NCI-H1105 treated with DMSO at 0.1 percent for 48 hours (cell line): ENCODE data around the gene TM4SF5.
"Not testable (repeated sequence)": the region's sequence is repeated elsewhere in the genome, so short reads cannot be mapped to it uniquely, and the experiment has no call there.

Experiments
- DNase-seq: peaks from one replicate; lab custom pipeline; 2025; lab: John Stamatoyannopoulos, UW

TM4SF5 gene

DNA sequence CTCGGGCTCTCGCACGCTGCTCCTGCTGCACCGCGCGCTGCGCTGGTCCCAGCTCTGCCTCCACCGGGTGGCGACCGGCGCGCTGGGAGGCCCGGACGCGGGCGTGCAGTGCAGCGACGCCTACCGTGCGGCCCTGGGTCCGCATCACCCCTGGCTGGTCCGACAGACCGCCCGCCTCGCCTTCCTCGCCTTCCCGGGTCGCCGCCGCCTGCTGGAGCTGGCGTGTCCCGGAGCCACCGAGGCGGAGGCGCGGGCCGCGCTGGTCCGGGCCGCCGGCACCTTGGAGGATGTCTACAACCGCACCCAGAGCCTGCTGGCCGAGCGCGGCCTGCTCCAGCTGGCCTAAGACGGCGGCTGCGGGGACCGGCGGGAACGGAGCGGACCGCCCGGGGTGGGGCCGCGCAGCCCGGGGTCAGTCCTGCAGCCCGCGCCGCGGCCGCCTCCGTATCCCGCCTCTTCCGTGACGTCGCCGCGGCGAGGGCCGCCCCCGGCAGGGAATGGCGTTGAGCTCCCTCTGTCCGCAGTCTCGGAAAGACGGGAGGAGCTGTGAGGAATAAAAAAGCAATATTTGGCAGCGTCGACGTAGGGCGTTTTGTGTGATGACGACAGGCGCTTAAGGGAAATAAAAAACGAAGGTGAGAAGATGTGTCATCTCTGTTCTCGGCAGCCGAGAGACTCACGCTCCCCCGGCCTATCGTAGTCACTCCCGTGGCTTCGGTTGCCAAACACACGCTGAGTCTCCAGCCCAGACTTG, 18.4 kb downstream of the TM4SF5 start:
- peak; percentile 81 for DNase-seq

DNA sequence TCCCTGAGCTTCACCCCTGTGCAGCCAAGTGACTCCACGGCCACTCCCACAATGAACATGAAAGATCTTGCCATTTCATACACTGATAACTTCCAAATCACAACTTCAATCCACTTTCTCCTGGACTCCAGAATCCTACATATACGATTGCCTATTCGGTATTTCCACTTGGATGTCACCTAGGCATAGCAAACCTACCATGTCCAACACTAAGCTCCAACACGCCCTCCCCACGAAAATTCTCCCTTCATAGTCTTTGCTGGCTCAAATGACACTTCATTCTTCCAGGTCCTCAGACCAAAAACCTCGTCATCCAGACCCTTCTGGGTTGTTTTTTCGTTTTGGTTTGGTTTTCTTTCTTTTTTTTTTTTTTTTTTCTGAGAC, 19.0 kb downstream of the TM4SF5 start:
- no peak for DNase-seq

DNA sequence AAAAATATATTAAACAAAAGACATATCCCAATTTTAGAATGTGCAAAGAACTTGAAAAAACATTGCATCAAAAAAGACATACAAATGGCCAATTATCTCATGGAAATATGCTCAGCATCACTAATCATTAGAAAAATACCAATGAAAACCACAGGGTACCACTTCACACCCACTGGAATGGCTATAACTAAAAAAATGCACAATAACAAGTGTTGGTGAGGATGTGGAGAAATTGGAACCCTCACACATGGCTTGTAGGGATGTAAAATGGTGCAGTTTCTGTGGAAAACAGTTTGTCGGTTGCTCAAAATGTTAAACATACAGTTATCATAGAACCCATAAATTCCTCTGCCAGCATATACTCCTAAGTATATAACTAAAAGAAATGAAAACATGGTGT, 23.5 kb downstream of the TM4SF5 start:
- DNase-seq, result no peak

DNA sequence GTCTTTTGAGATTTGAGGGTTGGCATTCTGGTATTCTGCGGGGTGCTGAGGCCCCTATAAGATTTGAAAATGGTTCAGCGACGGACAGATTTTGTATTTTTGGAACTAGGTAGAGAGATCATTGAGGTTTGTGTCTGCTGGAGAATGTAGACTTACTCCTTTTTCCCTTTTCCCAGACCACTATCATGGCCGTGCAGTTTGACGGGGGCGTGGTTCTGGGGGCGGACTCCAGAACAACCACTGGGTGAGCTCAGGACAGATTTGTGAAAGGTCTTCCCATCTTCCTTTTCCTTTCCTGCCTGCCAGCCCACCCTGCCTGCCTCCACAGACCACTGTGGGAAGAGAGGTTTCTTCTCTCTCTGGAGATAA, 24.9 kb downstream of the TM4SF5 start:
- DNase-seq, result peak; percentile 31

DNA sequence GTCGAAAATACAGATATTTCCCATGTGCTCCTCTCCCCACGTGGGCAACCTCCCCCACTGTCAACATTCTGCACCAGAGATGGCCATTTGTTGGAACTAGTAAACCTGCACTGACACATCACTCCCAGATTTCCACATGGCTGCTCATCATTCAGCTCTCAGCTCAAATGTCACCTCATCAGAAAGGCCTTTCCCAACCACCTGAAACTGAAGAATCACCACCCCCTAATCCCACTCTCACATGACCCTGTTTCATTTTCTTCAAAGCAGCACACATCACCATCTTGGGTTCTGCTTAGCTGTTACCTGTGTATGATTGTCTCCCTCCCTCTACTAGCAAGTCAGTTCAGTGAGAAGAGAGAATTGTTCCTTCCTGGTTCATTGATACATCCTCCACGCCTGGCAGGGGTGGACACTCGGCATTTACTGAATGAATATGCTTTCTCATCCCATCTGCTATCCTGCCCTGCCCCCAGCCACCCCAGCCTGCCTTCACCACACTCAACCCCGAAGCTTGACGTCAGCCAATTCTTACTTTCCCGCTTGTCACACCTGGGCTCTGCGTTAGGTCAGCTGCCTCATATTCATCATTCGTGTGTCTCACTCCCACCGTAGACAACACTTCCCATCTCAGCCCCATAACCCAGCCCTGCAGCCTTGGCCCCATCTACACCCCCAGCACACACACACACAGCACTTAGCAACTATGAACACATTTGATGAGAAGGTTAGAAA, 28.9 kb downstream of the TM4SF5 start:
- no peak for DNase-seq

DNA sequence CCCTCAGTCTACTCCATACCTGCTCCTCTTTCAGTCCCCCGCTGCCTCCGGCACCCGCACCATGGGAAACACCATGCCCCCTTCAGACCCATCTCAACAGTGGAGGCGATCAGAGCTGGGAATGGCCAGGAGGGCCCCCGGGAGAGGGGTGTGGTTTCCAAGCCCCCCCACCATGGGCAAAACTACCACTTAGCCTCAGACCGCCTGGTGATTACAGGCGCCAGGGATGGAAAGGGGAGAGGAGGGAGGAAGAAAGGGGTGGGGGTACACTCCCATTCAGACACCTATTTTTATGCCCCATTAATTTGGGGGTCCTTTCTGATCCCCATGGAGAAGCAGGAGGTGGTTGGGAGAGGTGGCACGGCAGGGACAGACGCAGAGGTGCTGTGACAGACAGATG, 30.5 kb downstream of the TM4SF5 start, which contains the start of gene C17orf114:
C17orf114 (minus strand) TSS at position 101 of the 400 bp plus-strand sequence.
- no peak for DNase-seq

DNA sequence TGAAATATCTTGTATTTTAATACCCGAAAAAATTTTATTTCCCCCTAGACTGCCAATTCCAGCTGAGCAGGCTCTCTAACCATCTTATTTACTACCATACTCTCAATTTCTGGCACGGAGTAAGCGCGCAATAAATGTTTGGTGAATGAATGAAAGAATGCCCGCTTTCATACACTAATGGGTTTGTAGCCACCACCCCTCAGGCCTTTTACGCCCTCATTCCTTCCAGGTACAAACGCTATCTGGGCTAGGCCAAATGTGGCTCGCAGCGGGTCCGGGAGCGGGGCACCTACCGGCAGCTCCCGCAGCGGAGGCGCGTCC, 34.7 kb downstream of the TM4SF5 start:
- DNase-seq, result peak; percentile 43

DNA sequence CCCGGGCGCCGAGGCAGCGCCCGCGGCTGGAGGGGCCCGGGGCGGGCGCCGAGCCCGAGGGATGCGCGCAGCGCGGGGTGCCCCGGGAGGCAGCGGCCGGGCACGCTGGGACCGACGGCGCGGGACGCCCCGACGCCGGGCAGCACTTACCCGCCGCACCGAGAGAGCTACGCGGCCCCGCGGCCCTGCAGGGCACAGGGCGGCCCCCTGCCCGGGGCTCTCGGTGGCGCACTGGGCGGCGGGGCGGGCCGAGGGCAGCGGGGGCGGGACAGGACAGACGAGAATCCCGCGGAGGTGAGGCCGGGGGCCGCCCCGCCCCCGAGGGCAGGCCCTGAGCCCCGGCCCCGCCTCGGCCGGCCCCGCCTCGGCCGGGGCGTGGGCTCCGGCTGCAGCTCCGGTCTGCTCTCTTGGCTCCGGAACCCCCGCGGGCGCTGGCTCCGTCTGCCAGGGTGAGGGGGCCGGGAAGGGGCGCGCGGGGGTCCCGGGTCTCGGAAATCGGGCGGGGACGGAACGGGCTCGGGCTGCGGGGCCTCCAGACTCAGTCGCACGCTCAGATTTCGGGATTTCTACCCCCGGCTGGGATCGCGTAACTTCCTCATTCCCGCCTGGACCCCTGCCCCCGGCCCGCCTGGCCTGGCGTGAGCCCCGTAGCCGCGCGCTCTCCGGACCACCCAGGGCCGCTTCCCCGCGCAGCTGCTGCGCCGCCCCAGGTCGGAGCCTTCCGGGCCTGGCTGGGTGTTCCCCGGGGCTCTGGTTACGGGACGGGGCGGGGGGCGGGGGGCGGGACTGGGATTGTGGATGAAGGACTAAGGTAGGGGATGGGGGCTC, 35.3 kb downstream of the TM4SF5 start, which contains the start of gene PLD2:
PLD2 (plus strand) TSS at position 376 of the 828 bp plus-strand sequence. CDS start 621 bp downstream, outside the sequence.
- peak; percentile 75 for DNase-seq

DNA sequence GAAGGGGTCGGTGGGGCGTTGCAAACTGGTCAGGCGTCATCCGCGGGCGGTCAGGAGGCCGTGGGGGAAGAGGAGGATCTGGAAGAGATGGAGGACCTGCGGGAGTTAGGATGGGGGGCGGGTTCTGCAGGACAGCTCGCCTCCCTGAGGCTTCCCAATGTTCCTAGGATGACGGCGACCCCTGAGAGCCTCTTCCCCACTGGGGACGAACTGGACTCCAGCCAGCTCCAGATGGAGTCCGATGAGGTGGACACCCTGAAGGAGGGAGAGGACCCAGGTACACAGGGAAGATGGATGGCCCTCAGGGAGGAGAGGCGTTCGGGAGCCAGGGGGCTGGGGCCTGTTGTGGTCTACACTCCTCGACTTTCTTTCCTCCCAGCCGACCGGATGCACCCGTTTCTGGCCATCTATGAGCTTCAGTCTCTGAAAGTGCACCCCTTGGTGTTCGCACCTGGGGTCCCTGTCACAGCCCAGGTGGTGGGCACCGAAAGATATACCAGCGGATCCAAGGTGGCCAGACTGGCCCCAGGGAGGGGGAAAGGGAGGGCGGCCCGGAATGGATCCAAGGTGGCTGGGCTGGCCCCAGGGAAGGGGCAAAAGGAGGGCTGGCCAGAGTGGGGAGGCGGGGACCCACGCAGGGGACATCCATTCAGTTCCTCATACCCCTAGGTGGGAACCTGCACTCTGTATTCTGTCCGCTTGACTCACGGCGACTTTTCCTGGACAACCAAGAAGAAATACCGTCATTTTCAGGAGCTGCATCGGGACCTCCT, 36.1 kb downstream of the TM4SF5 start:
- DNase-seq, result no peak

DNA sequence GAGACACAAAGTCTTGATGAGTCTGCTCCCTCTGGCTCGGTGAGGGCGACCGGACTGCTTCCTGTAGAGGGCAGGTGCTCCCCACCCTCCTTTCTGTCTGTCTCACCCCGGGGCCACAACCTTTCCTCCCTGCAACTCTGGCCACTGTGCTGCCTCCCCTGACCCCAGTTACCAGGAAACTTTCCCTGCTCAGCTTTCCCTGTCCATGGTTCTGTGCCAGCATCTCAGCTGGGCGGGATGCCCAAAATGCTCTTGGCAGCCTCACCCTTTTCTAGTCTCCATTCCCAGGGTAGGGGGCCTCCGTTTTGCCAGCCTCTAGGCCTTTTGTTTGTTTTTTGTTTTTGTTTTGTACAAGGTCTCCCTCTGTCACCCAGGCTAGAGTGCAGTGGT, 36.7 kb downstream of the TM4SF5 start:
- no peak for DNase-seq

DNA sequence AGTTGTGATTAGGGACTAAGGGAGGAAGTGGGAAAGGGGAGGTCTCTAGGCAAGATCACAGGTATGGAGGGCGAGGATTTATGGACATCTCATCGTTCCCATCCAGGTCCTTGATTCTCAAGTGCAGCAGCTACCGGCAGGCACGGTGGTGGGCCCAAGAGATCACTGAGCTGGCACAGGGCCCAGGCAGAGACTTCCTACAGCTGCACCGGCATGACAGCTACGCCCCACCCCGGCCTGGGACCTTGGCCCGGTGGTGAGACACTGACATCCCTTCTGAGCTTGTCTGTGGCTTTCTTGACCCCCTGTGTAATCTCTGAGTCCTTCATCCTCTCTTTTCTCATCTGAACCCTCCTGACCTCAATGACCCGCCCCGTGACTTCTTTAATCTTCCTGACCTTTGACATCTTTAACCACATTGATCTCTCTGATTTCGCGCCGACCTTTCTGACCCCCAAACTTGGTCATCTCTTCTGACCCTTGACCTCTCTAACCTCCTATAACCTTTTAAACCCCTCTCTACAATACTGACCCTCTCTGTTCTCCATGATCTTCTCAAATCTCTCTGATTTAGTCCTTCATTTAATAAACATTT, 39.1 kb downstream of the TM4SF5 start:
- DNase-seq, result no peak

DNA sequence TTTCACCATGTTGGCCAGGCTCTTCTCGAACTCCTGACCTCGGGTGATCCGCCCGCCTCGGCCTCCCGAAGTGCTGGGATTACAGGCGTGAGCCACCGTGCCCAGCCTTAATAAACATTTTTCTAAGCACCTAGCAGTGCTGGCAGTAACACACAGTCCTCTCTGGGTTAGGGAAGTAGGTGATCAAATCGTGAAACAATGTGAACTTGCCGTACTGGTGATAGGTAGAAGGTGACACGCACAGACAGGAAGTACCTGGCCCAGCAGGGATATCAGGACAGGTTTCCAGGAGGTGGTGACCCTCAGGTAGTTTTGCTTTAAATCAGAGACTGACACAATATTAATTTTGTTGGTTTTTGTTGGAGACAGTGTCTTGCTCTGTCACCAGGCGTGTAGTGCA, 39.8 kb downstream of the TM4SF5 start:
- no peak for DNase-seq

DNA sequence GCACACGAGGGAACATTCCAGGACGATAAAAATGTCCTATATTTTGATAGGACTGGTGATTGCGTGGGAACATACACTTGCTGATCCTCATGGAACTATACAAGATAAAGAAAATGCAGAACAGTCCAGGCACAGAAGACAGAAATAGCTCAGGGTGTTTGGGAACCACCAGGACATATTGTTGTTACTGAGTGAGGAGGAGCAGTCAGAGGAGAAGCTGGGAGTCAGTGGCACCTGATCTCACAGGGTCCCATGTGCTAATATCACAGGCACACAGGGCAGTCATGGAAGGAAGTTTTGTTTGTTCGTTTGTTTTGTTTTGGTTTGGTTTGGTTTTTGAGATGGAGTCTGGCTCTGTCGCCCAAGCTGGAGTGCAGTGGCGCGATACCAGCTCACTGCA, 41.0 kb downstream of the TM4SF5 start:
- no peak for DNase-seq

DNA sequence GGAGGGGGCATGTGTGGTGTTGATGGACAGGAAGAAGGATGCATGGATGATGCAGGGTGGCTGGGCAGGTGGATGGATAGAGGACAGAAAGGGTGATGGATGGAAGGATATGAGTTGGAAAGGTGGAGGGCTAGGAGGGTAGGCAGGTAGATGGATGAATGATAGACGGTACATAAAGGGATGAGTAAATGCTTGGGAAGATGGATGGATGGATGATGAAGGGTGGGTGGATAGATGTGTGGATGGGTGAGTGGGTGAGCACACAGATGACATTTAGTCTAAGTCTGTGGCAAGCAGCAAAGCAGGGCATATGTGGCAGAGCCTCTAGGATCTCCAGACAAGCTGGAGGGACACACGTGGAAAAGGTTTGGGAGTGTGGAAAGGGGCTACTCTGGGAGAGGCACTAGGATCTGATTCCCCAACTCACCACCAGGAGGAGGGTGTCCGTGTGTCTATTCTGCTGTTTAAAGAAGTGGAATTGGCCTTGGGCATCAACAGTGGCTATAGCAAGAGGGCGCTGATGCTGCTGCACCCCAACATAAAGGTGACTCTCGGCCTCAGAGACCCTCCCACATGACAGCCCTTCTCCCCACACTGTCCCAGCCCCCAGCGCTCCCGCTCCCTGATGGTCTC, 43.5 kb downstream of the TM4SF5 start:
- DNase-seq, result no peak

DNA sequence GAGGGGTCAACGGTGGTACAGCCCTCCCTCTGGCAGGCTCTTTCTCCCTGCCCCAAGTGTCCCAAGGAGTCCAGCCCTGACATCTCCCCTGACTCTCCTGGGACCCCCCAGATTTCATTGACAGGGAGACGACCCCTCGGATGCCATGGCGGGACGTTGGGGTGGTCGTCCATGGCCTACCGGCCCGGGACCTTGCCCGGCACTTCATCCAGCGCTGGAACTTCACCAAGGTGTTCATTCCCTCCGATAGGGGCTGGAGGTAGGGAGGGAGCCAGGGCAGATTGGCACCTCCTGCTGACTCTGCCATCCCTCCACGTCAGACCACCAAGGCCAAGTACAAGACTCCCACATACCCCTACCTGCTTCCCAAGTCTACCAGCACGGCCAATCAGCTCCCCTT, 45.1 kb downstream of the TM4SF5 start:
- DNase-seq, result no peak

DNA sequence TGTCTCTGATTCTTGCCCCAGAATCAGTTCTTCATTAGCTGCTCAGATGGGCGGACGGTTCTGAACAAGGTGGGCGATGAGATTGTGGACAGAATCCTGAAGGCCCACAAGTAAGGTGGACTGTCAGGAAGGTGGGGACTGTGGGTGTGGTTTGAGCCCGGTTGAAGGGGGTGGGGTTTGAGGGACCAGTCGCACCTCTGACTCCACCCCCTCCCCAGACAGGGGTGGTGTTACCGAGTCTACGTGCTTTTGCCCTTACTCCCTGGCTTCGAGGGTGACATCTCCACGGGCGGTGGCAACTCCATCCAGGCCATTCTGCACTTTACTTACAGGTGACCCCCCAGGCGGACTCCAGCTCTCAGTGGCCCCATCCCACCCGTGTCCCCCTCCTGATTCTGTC, 46.6 kb downstream of the TM4SF5 start:
- DNase-seq, result no peak

DNA sequence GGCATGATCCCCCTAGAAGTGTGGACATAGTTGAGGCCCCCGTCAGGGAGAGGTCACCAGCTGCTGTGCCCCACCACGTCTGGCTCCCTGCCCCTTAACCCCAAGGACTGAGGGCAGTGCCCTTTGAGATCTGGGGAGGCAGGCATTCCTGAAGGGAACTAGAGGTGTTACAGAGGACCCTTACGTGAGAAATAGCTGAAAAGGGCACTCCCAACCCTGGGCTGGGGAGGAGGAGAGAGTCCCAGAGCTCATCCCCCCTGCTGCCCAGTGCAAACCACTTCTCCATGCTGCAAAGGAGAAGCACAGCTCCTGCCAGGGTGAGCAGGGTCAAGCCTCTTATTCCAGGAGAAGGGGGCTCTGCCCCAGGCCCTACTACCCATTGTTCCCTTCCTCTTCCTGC, 51.1 kb downstream of the TM4SF5 start:
- no peak for DNase-seq

DNA sequence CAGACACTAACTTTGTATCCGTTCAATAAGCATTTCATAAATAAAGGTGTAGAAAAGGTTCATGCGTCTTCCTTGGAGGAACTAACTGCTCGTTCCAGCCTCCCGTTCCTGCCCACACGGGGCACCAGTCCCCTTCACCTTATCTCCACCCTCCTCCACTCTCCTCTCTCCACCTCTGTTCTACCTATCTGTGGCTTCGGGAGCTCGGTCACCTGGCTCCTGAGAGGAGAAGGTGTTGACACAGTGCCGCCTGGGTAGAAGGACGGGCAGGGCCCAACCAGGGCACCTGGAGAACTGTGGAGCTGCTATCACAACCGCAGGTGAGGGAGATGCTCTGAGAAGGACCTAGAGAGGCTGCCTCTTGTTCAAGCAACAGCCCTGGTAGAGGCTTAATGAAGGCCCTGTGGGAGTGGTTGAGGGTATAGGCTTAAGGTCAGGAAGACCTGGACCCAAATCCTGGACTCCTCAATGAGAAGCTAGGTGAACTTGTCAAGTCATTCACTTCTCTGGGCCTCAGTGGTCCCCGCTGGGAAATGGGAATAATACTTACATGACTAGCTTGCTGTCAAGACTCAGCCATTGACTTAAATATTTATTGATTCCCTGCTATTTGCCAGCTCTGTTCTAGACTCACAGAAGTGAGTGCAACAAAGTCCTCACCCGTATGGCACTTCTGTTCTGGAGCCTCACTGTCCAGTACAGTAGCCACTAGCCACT, 51.8 kb downstream of the TM4SF5 start:
- no peak for DNase-seq

DNA sequence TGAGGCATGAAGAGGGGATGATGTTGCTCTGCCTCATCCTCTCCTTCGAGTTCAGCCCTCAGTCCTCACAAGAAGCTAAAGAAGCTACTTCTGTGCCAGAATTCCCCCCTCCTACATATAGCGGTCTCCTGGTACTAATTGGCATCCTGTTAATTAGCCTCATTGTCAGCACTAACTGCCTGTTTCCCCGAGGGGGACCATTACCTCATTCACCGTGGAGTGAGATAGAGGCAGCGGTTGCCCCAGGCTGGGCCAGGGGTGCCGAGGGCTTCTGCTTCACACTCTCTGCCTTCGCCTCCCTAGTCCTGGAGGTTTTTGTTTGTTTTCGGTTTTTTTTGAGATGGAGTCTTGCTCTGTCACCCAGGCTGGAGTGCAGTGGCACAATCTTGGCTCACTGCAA, 55.7 kb downstream of the TM4SF5 start:
- no peak for DNase-seq

DNA sequence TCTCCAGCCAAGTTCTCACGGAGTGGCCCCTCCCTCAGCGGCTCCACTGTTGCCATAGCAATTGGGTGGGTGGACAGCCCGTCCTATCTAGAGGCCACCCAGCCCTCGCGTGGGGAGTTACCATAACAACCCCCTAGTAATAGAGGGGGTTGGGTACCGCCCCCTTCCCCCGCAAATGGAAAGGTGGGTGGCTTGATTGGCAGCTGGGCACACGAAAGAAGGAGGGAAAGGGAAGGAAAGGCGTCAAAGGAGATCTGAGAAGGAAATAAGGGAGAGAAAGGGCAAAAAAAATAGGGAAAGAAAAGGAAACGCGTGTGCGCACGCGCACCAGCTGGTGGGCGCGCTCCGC, 61.1 kb downstream of the TM4SF5 start:
- DNase-seq, result not testable (repeated sequence)
